ENCODE data around the gene SCGB3A2.
"Not testable (repeated sequence)": the region's sequence is repeated elsewhere in the genome, so short reads cannot be mapped to it uniquely, and the experiment has no call there.

- not testable (repeated sequence) for TF ChIP-seq EZH2 (IDR thresholded peaks at IDR 0.05; ENCODE audit: borderline replicate concordance); CTCF (IDR thresholded peaks at IDR 0.05; ENCODE audit: poor library complexity)
Measured at GRCh38 chr5:147871980-147872549, 6.4 kb upstream of the SCGB3A2 start.

All from hepatocyte (in vitro differentiated cells).